ENCODE data around the gene NEUROG1.

The NEUROG1 gene

DNA sequence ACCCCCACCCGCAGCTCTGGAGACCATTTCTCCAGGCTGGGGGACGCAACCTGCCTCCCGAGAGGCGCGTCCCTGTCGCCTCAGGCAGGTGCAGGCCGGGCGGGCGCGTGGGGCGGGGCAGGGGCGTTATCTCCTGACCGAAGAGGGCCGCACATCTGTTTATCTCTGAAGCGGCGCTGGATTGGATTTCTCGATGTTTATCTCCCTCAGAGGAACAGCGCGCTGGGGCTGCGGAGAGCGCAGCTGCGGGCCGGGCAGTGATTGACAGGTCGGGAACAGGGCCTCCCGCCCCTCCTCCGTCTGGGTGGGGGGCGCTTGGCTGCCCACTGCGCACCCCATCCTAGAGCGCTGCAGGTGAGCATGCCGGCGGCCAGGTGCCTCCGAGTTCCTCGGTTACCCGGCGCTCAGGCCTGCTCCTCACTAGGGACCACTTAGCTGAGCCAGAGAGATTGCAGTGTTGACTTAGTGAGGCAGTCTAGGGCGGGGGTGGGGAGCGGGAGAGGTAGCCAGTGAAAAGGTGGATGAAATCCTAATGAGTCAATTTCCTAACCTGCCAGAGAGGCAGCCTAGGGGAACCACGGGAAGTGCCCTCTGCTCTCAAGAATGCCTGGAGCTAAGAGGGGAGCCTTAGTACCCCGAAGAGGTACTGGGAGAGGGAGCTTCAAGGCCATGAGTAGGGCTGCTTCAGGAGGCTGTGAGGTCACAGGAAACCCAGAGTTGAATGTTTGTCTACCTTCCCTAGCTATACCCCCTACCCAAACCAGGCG, 44.0 kb downstream of the NEUROG1 start:
- DNase-seq, result peak; percentile 34 to 42

DNA sequence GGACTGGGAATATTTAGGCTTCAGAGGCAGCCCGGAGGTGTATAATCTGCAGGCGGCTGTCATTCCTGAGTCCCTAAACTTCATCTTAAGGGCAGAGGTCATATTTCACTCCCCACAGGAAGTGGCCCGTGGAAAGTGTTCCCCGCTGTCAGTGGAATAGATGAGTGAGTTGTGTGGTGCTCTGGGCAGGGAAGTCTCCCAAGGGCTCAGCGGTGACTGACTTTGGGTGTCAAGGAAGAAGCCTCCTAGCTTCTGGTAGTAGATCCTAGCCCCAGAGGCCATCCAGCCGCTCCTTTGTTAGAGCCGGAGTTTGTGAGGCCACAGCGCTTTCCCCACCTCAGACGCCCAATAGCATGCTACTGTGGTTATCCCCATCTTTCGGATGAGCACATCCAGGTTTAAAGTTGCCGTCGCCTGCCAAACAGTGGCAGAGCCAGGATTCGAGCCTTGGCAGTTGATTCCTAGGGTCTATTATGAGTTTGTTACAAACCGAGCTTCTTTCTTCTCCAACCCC, 44.7 kb downstream of the NEUROG1 start:
- DNase-seq, result no peak

GRCh38 chr5:135490245-135491037, 45.3 kb downstream of the NEUROG1 start:
- no peak for DNase-seq

DNA sequence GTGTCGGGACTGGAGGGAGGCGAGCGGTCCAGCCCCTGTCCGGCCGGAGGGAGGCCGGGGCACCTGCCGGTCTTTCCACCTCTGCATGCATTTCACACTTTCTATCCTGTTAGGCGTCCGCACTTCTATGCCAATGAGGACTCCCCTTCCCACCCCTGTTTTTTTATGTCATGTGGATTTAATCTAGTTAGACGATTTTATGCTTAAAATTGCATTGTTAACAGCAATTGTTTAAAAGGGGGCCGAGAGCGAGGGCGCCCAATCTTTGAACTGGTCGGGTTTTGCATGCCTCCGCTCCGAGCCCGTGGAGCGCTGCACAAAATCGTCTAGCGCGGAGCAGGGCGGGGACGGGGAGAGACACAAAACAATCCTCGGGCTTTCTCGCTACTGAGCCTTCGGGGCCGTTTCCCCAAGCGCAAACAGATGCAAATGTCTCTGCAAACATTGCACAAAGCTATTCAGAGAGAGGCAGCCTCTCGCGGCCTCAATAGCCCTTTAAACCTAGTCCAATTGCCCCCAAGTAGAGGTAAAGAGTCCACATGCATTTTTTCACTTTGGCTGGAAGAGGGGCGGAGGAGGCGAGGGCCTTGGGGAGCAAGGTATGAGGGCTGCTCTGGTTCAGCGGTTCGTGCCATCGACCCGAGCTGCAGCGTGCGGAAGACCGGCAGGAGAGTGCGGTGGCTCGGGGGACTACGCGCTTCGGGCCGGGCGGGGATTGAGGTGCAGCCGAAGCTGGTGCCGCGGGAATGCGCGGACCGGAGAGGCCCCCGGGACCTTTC, 46.1 kb downstream of the NEUROG1 start:
- peak in 1 of 2 experiments; percentile 31 for DNase-seq

GRCh38 chr5:135488727-135489465, 46.9 kb downstream of the NEUROG1 start:
- DNase-seq, result peak; percentile 36 to 47

GRCh38 chr5:135487839-135488514, 47.8 kb downstream of the NEUROG1 start:
- no peak for DNase-seq

GRCh38 chr5:135487037-135487395, 48.7 kb downstream of the NEUROG1 start:
- no peak for DNase-seq

- DNase-seq, result no peak
Observed at GRCh38 chr5:135486131-135487036, 49.4 kb downstream of the NEUROG1 start.

- DNase-seq, result no peak
Observed at GRCh38 chr5:135484674-135485086, 51.1 kb downstream of the NEUROG1 start.
